GM12878 (cell line): Measurements from ENCODE around the gene ZFR. TPM values are rescaled to one million over a fixed set of nuclear protein-coding genes. Genes with fewer than 3 reads are reported as not detected.
"Not testable (repeated sequence)": the region's sequence is repeated elsewhere in the genome, so short reads cannot be mapped to it uniquely, and the experiment has no call there.

Experiments used
- ATAC-seq: fragments of 200-7000 bp; cut with Tn5 transposase; 3 replicates; pipeline ENCODE4 v1.9.1; 2020; ENCODE audit warnings: mild to moderate bottlenecking, moderate library complexity
- BruUV-seq: library from RNA; stranded (reverse); fragments of 400-500 nt; replicated peaks from 2 replicates; lab custom pipeline; 2021; lab: Mats Ljungman, UMichigan
- CTCF ChIA-PET: fragments of 300-600 bp; sonication (Branson Sonifier 250); formaldehyde crosslinking; extraction: SDS; loops from one replicate; lab custom pipeline; 2021; ENCODE audit warnings: inconsistent platforms; lab: Yijun Ruan, JAX
- POLR2A ChIA-PET: fragments of 350-600 bp; formaldehyde crosslinking; extraction: SDS; loops from one replicate; lab custom pipeline; 2021; ENCODE audit warnings: inconsistent platforms; lab: Charles Lee
- RAD21 ChIA-PET: fragments of 300-600 bp; sonication (Branson Sonifier 250); formaldehyde crosslinking; loops from one replicate; lab custom pipeline; 2023; ENCODE audit warnings: antibody characterized with exemption; ENCODE audit not compliant: unreplicated experiment; lab: Charles Lee
- SMC1A ChIA-PET: fragments of 300-600 bp; sonication (Branson Sonifier 250); formaldehyde crosslinking; loops from one replicate; lab custom pipeline; 2023; ENCODE audit not compliant: unreplicated experiment, uncharacterized antibody; lab: Charles Lee
- DNase-seq: peaks from one replicate; pipeline ENCODE4 v3.0.0-alpha.2; 2011; ENCODE audit warnings: low read depth, low spot score
- FAIRE-seq: peaks from 3 replicates; lab custom pipeline; 2011; peaks lifted over from hg19 to GRCh38; lab: Jason Lieb, UNC
- H2AFZ ChIP-seq: 2 replicates; pipeline ENCODE4 v1.6.0; 2011; ENCODE audit warnings: low read depth, low read length, control low read depth; ENCODE audit not compliant: control insufficient read depth
- H3K27ac ChIP-seq: 2 replicates; pipeline ENCODE4 v1.5.1; 2011; ENCODE audit warnings: control low read depth; ENCODE audit not compliant: control insufficient read depth, insufficient read depth
- H3K27me3 ChIP-seq, 2 experiments: replicated peaks in 1 of 2; 2 replicates each; pipeline versions ENCODE4 v1.6.0 to v1.6.1; 2011; ENCODE audit warnings: low read length in 1 of 2; ENCODE audit not compliant: control insufficient read depth in 2 of 2, insufficient read depth in 2 of 2
- H3K36me3 ChIP-seq, 2 experiments: 2 replicates each; pipeline ENCODE4 v1.5.1; 2011; ENCODE audit warnings: low read length in 1 of 2; ENCODE audit not compliant: control insufficient read depth in 2 of 2, insufficient read depth in 2 of 2
- H3K4me1 ChIP-seq: 2 replicates; pipeline ENCODE4 v1.6.1; 2011; ENCODE audit warnings: mild to moderate bottlenecking, low read length, moderate library complexity, mixed read lengths; ENCODE audit not compliant: control insufficient read depth, insufficient read depth
- H3K4me2 ChIP-seq: 2 replicates; pipeline ENCODE4 v1.6.0; 2011; ENCODE audit warnings: control low read depth; ENCODE audit not compliant: control insufficient read depth, insufficient read depth
- H3K4me3 ChIP-seq: fragments of 200-600 bp; sonication (generic); 2 replicates; pipeline ENCODE4 v1.5.1; 2016
- H3K79me2 ChIP-seq: 2 replicates; pipeline ENCODE4 v1.6.0; 2011; ENCODE audit warnings: low read length; ENCODE audit not compliant: control insufficient read depth, insufficient read depth
- H3K9ac ChIP-seq: 2 replicates; pipeline ENCODE4 v1.8.0; 2011; ENCODE audit warnings: low read length, control low read depth, mixed read lengths; ENCODE audit not compliant: control insufficient read depth, insufficient read depth
- H3K9me3 ChIP-seq: replicated peaks from 3 replicates; pipeline ENCODE4 v1.5.1; 2011; ENCODE audit warnings: mild to moderate bottlenecking, low read length; ENCODE audit not compliant: control insufficient read depth, insufficient read depth
- H4K20me1 ChIP-seq: 2 replicates; pipeline ENCODE4 v1.6.0; 2011; ENCODE audit not compliant: control insufficient read depth, insufficient read depth
- ATF3 ChIP-seq: IDR thresholded peaks from 2 replicates; pipeline ENCODE4 v1.6.1; 2011; ENCODE audit warnings: low read depth, mild to moderate bottlenecking, low read length, moderate library complexity, borderline replicate concordance; ENCODE audit errors: extremely low read depth
- ATF7 ChIP-seq: fragments of 450-650 bp; IDR thresholded peaks from 2 replicates; pipeline ENCODE4 v1.6.1; 2016; ENCODE audit warnings: low read depth, mild to moderate bottlenecking
- BACH1 ChIP-seq: fragments of 450-650 bp; IDR thresholded peaks from 2 replicates; pipeline ENCODE4 v1.6.1; 2017; ENCODE audit warnings: mild to moderate bottlenecking, borderline replicate concordance
- BRCA1 ChIP-seq: IDR thresholded peaks from 2 replicates; pipeline ENCODE4 v1.6.1; 2011; ENCODE audit warnings: low read depth, low read length, improper control_type of control experiment
- CBFB ChIP-seq: IDR thresholded peaks from 2 replicates; pipeline ENCODE4 v1.6.1; 2016; ENCODE audit warnings: antibody characterized with exemption, low read depth
- MYC ChIP-seq: IDR thresholded peaks from 2 replicates; pipeline ENCODE4 v1.6.1; 2011; ENCODE audit warnings: mild to moderate bottlenecking, low read length, moderate library complexity, inconsistent platforms; ENCODE audit not compliant: insufficient read depth, insufficient replicate concordance, insufficient read length, severe bottlenecking
- NRF1 ChIP-seq: conservative IDR thresholded peaks from 2 replicates; pipeline ENCODE4 v1.6.1; 2011; ENCODE audit warnings: mild to moderate bottlenecking, low read depth, low read length, improper control_type of control experiment
- POU2F2 ChIP-seq: IDR thresholded peaks from 3 replicates; pipeline ENCODE4 v1.6.1; 2011; ENCODE audit warnings: low read depth, mild to moderate bottlenecking, low read length, borderline replicate concordance
- STAT3 ChIP-seq: IDR thresholded peaks from 2 replicates; pipeline ENCODE4 v1.6.1; 2011; ENCODE audit warnings: low read depth, low read length, improper control_type of control experiment
- ZNF217 ChIP-seq: fragments of 450-650 bp; IDR thresholded peaks from 2 replicates; pipeline ENCODE4 v1.6.1; 2017; ENCODE audit warnings: antibody characterized with exemption, mild to moderate bottlenecking
- ZNF274 ChIP-seq: IDR thresholded peaks from one replicate; pipeline ENCODE4 v1.8.0; 2011; ENCODE audit not compliant: insufficient read length, insufficient read depth
- ZZZ3 ChIP-seq: IDR thresholded peaks from 2 replicates; pipeline ENCODE4 v1.6.1; 2011; ENCODE audit warnings: low read depth; ENCODE audit not compliant: control insufficient read depth, insufficient read length
- WGBS: methylation state at CpG from one replicate; pipeline ENCODE4 v1.1.6; 2016; ENCODE audit warnings: low lambda C conversion rate; ENCODE audit not compliant: insufficient replicate concordance, insufficient coverage; ENCODE audit errors: missing lambda C conversion rate; 5-methylcytosine and 5-hydroxymethylcytosine counted together
- in situ Hi-C: fragments of 300-500 bp; cut with MboI; formaldehyde crosslinking; loops from 9 replicates; pipeline ENCODE4 v1.14.3; 2018; ENCODE audit warnings: mixed read lengths
- intact Hi-C: fragments of 100-400 bp; cut with micrococcal nuclease; formaldehyde crosslinking; loops from one replicate; pipeline ENCODE4 v1.14.2; 2022; ENCODE audit not compliant: unreplicated experiment
- polyA plus RNA-seq, 11 experiments: library from polyadenylated mRNA; depleted of rRNA in 4 of 11; unstranded in 6 of 11; stranded (reverse) in 5 of 11; fragments of >200 nt; fragmentation: Nextera tagmentation in 4 of 11; fragmentation: Illumina TruSeq in 1 of 11; extraction: Ambion mirVana in 4 of 11; extraction: Trizol in 1 of 11; gene quantifications; 1 replicate in 1 of 11; 2 replicates in 10 of 11; pipeline versions ENCODE4 v1.2.1 to v1.2.3, GENCODE V29; 2011 to 2016; ENCODE audit warnings: inconsistent platforms in 2 of 11, missing spikeins in 2 of 11, low read depth in 1 of 11
- total RNA-seq, 4 experiments: library from RNA; depleted of rRNA in 3 of 4; stranded (reverse); fragments of >200 nt in 3 of 4; fragmentation: Illumina TruSeq in 1 of 4; extraction: Trizol in 1 of 4; gene quantifications; 2 replicates each; pipeline versions ENCODE4 v1.2.1 to v1.2.3, GENCODE V29; 2013 to 2021
- TF ChIP-seq, protein P1 (sequence below): fragments of 450-650 bp; IDR thresholded peaks from 2 replicates; pipeline ENCODE4 v1.6.1; 2017; ENCODE audit warnings: borderline replicate concordance
- TF ChIP-seq, protein P2 (sequence below): IDR thresholded peaks from 2 replicates; pipeline ENCODE4 v1.6.1; 2012; ENCODE audit warnings: low read depth, low read length, improper control_type of control experiment

Gene ZFR
- total and polyA plus RNA-seq, 10 of the 15 experiments (the other 5 are each of a cell fraction or from before 2014, with no cell fraction given), result 33.7 to 90.6 (median 72.9) TPM

DNA sequence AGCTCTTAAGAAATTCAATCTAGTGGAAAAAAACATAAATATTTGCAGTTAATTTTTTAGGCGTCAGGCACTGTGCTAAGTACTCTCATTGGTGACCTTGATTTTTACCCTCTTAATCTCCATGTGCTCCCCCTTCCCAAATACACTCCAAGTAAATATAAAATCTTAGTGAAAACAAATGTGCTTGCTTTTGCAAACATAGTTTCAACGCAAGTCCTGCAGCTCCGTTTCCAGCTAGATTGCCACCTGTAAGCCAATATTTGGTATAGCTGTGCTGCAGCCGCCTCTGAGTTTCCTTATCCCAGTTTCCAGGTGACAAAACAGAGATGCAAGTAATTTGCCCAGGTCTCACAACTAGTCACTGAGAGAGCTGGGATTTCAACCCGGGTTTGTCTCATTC, 129.9 kb downstream of the ZFR start:
- intact Hi-C loops, result no loop called here
- ChIA-PET SMC1A (interaction anchor here (0.6 to 1.5 kb wide), 4 partner anchors 13 to 153 kb away, joined by 3 to 4 read pairs (median 3); no protein-coding TSS in a partner anchor), POLR2A (interaction anchor here (1.3 kb wide), 1 partner anchor 8 kb away, joined by 3 read pairs; no protein-coding TSS in a partner anchor), RAD21 (no interaction called here), CTCF (interaction anchor here (0.8 kb wide), 1 partner anchor 83 kb away, joined by 3 read pairs; no protein-coding TSS in a partner anchor)
- no peak overlapping the region for H2AFZ ChIP-seq
- TF ChIP-seq POU2F2 (no peak), MYC (no peak), ATF7 (no peak), ZNF274 (no peak), ATF3 (no peak), CBFB (no peak), ZZZ3 (no peak), NRF1 (no peak), BACH1 (no peak), STAT3 (no peak), BRCA1 (no peak), ZNF217 (no peak)
- TF ChIP-seq, protein P1, sequence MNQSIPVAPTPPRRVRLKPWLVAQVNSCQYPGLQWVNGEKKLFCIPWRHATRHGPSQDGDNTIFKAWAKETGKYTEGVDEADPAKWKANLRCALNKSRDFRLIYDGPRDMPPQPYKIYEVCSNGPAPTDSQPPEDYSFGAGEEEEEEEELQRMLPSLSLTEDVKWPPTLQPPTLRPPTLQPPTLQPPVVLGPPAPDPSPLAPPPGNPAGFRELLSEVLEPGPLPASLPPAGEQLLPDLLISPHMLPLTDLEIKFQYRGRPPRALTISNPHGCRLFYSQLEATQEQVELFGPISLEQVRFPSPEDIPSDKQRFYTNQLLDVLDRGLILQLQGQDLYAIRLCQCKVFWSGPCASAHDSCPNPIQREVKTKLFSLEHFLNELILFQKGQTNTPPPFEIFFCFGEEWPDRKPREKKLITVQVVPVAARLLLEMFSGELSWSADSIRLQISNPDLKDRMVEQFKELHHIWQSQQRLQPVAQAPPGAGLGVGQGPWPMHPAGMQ, result no peak
- TF ChIP-seq, protein P2, sequence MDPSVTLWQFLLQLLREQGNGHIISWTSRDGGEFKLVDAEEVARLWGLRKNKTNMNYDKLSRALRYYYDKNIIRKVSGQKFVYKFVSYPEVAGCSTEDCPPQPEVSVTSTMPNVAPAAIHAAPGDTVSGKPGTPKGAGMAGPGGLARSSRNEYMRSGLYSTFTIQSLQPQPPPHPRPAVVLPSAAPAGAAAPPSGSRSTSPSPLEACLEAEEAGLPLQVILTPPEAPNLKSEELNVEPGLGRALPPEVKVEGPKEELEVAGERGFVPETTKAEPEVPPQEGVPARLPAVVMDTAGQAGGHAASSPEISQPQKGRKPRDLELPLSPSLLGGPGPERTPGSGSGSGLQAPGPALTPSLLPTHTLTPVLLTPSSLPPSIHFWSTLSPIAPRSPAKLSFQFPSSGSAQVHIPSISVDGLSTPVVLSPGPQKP, result no peak
- TSS peak; percentile 72 for BruUV-seq
- H3K9me3 ChIP-seq, result no peaks in the 10 kb centered on the region
- H3K4me1 ChIP-seq, result peaks cover 13% of the 10 kb centered on the region
- no peaks in the 10 kb centered on the region for H3K36me3 ChIP-seq
- no peak for FAIRE-seq
- H3K27ac ChIP-seq, result no peak overlapping the region
- in situ Hi-C loops, result no loop called here
- no peak for ATAC-seq
- 97% methylated on average over 5 of the region's 5 CpGs for WGBS
- no peak overlapping the region for H3K4me2 ChIP-seq
- DNase-seq, result no peak
- H3K79me2 ChIP-seq, result peaks cover 23% of the 10 kb centered on the region
- no peaks in the 10 kb centered on the region for H4K20me1 ChIP-seq
- H3K27me3 ChIP-seq, result no peaks in the 10 kb centered on the region
- no peak overlapping the region for H3K9ac ChIP-seq
- H3K4me3 ChIP-seq, result no peak overlapping the region

DNA sequence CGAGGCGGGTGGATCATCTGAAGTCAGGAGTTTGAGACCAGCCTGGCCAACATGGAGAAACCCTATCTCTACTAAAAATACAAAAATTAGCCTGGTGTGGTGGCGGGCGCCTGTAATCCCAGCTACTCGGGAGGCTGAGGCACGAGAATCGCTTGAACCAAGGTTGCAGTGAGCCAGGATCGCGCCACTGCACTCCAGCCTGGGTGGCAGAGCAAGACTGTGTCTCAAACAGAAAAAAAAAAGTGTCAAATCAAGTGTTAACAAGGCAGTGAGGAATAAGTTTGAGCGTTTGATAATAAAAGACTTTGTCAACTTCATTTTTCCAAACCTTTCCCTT, 130.4 kb downstream of the ZFR start:
- H3K27ac ChIP-seq, DNase-seq, H4K20me1 ChIP-seq, H3K36me3 ChIP-seq, BruUV-seq, H2AFZ ChIP-seq, FAIRE-seq, RAD21 ChIA-PET, ATAC-seq, H3K27me3 ChIP-seq, in situ Hi-C loops, intact Hi-C loops, H3K9ac ChIP-seq, H3K9me3 ChIP-seq: not testable (repeated sequence)
- SMC1A ChIA-PET, result interaction anchor here (0.6 to 1.5 kb wide), 4 partner anchors 14 to 152 kb away, joined by 3 to 4 read pairs (median 3); no protein-coding TSS in a partner anchor
- 0 out of 2 replicates have a peak overlapping the region, but pooled peaks have one; percentile 73 for H3K4me3 ChIP-seq
- CTCF ChIA-PET, result interaction anchor here (0.6 kb wide), 1 partner anchor 17 kb away, joined by 3 read pairs; no protein-coding TSS in a partner anchor
- H3K4me1 ChIP-seq, result peaks cover 13% of the 10 kb centered on the region
- POLR2A ChIA-PET, result interaction anchor here (1.3 kb wide), 1 partner anchor 8 kb away, joined by 3 read pairs; no protein-coding TSS in a partner anchor
- peaks cover 25% of the 10 kb centered on the region for H3K79me2 ChIP-seq
- peak overlapping the region; percentile 64; the same call in 1 of the 2 replicates for H3K4me2 ChIP-seq
- 100% methylated on average over 10 of the region's 10 CpGs for WGBS
